H9 (cell line): ENCODE data around the gene MLKL. TPM values are rescaled to one million over a fixed set of nuclear protein-coding genes. Genes with fewer than 3 reads are reported as not detected.
A peak's percentile ranks its signal among the peaks of the same experiment; 100 is the strongest.

ENCODE experiments used
- DNase-seq: peaks from one replicate; pipeline ENCODE4 v3.0.0-alpha.2; 2017
- H2AFZ ChIP-seq: one replicate; pipeline ENCODE4 v1.6.1; 2013; ENCODE audit warnings: mild to moderate bottlenecking, low read length, control low read depth, moderate library complexity
- H2AK5ac ChIP-seq: 2 replicates; pipeline ENCODE4 v1.6.1; 2013; ENCODE audit warnings: low read length, control low read depth, mixed read lengths; ENCODE audit not compliant: insufficient read length
- H2BK120ac ChIP-seq: one replicate; pipeline ENCODE4 v1.6.1; 2013; ENCODE audit warnings: low read depth, mild to moderate bottlenecking, low read length, control low read depth, inconsistent platforms; ENCODE audit not compliant: poor library complexity, severe bottlenecking
- H2BK12ac ChIP-seq: 2 replicates; pipeline ENCODE4 v1.6.1; 2013; ENCODE audit warnings: low read length, control low read depth, mixed read lengths, low read depth; ENCODE audit not compliant: insufficient read length
- H2BK15ac ChIP-seq: 2 replicates; pipeline ENCODE4 v1.6.1; 2013; ENCODE audit warnings: low read depth, low read length, control low read depth
- H2BK20ac ChIP-seq: one replicate; pipeline ENCODE4 v1.6.1; 2013; ENCODE audit warnings: low read depth, mild to moderate bottlenecking, low read length, control low read depth, inconsistent platforms; ENCODE audit not compliant: poor library complexity, severe bottlenecking
- H2BK5ac ChIP-seq: 2 replicates; pipeline ENCODE4 v1.6.1; 2013; ENCODE audit warnings: low read length, control low read depth, mixed read lengths; ENCODE audit not compliant: insufficient read length
- H3K14ac ChIP-seq: 2 replicates; pipeline ENCODE4 v1.6.1; 2013; ENCODE audit warnings: low read length, control low read depth; ENCODE audit not compliant: insufficient read depth
- H3K18ac ChIP-seq: 2 replicates; pipeline ENCODE4 v1.6.1; 2013; ENCODE audit warnings: low read depth, mild to moderate bottlenecking, mixed read lengths, low read length, control low read depth; ENCODE audit not compliant: insufficient read length
- H3K23ac ChIP-seq: 2 replicates; pipeline ENCODE4 v1.6.1; 2013; ENCODE audit warnings: low read length, control low read depth, mixed read lengths, low read depth; ENCODE audit not compliant: insufficient read length
- H3K23me2 ChIP-seq: 2 replicates; pipeline ENCODE4 v1.6.1; 2013; ENCODE audit warnings: low read depth, mild to moderate bottlenecking, mixed read lengths, low read length, control low read depth; ENCODE audit not compliant: insufficient read length, poor library complexity, severe bottlenecking
- H3K27ac ChIP-seq: 2 replicates; pipeline ENCODE4 v1.5.1; 2013; ENCODE audit warnings: low read length, control low read depth, mixed read lengths, low read depth; ENCODE audit not compliant: insufficient read length
- H3K27me3 ChIP-seq: 2 replicates; pipeline ENCODE4 v1.6.1; 2013; ENCODE audit warnings: low read length, control low read depth, inconsistent platforms; ENCODE audit not compliant: insufficient read depth
- H3K4ac ChIP-seq: 2 replicates; pipeline ENCODE4 v1.6.1; 2013; ENCODE audit warnings: low read depth, mild to moderate bottlenecking, control low read depth, inconsistent platforms, low read length, moderate library complexity
- H3K4me1 ChIP-seq: 2 replicates; pipeline ENCODE4 v1.6.1; 2013; ENCODE audit warnings: low read length, control low read depth, inconsistent platforms; ENCODE audit not compliant: insufficient read depth
- H3K4me2 ChIP-seq: 2 replicates; pipeline ENCODE4 v1.6.1; 2013; ENCODE audit warnings: low read length, control low read depth, mixed read lengths; ENCODE audit not compliant: insufficient read length, insufficient read depth
- H3K56ac ChIP-seq: 2 replicates; pipeline ENCODE4 v1.6.1; 2013; ENCODE audit warnings: low read depth, mild to moderate bottlenecking, mixed read lengths, low read length, control low read depth; ENCODE audit not compliant: insufficient read length
- H3K79me1 ChIP-seq: 2 replicates; pipeline ENCODE4 v1.6.1; 2013; ENCODE audit warnings: low read depth, mild to moderate bottlenecking, moderate library complexity, low read length, control low read depth, inconsistent platforms; ENCODE audit not compliant: insufficient read depth, poor library complexity, severe bottlenecking
- H3K79me2 ChIP-seq: 2 replicates; pipeline ENCODE4 v1.6.1; 2013; ENCODE audit warnings: low read length, control low read depth, inconsistent platforms; ENCODE audit not compliant: insufficient read depth
- H3K9ac ChIP-seq: 2 replicates; pipeline ENCODE4 v1.6.1; 2013; ENCODE audit warnings: low read length, control low read depth, mixed read lengths; ENCODE audit not compliant: insufficient read length; ENCODE audit errors: extremely low read depth
- H3K9me3 ChIP-seq: one replicate; pipeline ENCODE4 v1.6.1; 2013; ENCODE audit warnings: low read depth, low read length, inconsistent platforms; ENCODE audit not compliant: control insufficient read depth
- H3T11ph ChIP-seq: one replicate; pipeline ENCODE4 v1.6.1; 2013; ENCODE audit warnings: mild to moderate bottlenecking, low read length, control low read depth, inconsistent platforms
- H4K20me1 ChIP-seq: one replicate; pipeline ENCODE4 v1.6.1; 2013; ENCODE audit not compliant: control insufficient read depth, insufficient read length, insufficient read depth
- H4K5ac ChIP-seq: 2 replicates; pipeline ENCODE4 v1.6.1; 2013; ENCODE audit warnings: low read depth, mild to moderate bottlenecking, mixed read lengths, low read length, control low read depth; ENCODE audit not compliant: insufficient read length
- H4K8ac ChIP-seq: replicated peaks from 2 replicates; pipeline ENCODE4 v1.6.1; 2013; ENCODE audit warnings: low read length, control low read depth, mixed read lengths, low read depth; ENCODE audit not compliant: insufficient read length
- H4K91ac ChIP-seq: 2 replicates; pipeline ENCODE4 v1.6.1; 2013; ENCODE audit warnings: low read depth, mild to moderate bottlenecking, moderate library complexity, mixed read lengths, low read length, control low read depth; ENCODE audit not compliant: insufficient read length
- H3K27ac Mint-ChIP-seq, 3 experiments: 2 replicates in 2 of 3; 3 replicates in 1 of 3; pipeline ENCODE4 v1.8.0; 2020 to 2021; ENCODE audit warnings: mixed read lengths in 3 of 3, mild to moderate bottlenecking in 1 of 3, moderate library complexity in 1 of 3
- H3K27me3 Mint-ChIP-seq: 2 replicates; pipeline ENCODE4 v1.8.0; 2021; ENCODE audit warnings: low read depth, mild to moderate bottlenecking, moderate library complexity, mixed read lengths
- H3K36me3 Mint-ChIP-seq, 3 experiments: 2 replicates in 2 of 3; 3 replicates in 1 of 3; pipeline ENCODE4 v1.8.0; 2020 to 2021; ENCODE audit warnings: low read depth in 3 of 3, mixed read lengths in 3 of 3; ENCODE audit not compliant: insufficient read depth in 1 of 3
- H3K4me1 Mint-ChIP-seq, 2 experiments: 2 replicates each; pipeline ENCODE4 v1.8.0; 2020; ENCODE audit warnings: mixed read lengths in 2 of 2
- H3K4me3 Mint-ChIP-seq, 2 experiments: 2 replicates in 1 of 2; 3 replicates in 1 of 2; pipeline ENCODE4 v1.8.0; 2020 to 2021; ENCODE audit warnings: mild to moderate bottlenecking in 2 of 2, mixed read lengths in 2 of 2, moderate library complexity in 1 of 2
- H3K9me3 Mint-ChIP-seq, 2 experiments: 2 replicates in 1 of 2; 3 replicates in 1 of 2; pipeline ENCODE4 v1.8.0; 2020; ENCODE audit warnings: mild to moderate bottlenecking in 2 of 2, mixed read lengths in 2 of 2, moderate library complexity in 1 of 2
- WGBS: extraction: QIAGEN DNeasy Blood & Tissue Kit; methylation state at CpG from one replicate; pipeline ENCODE4 v1.1.7; 2013; ENCODE audit warnings: missing lambda C conversion rate, low lambda C conversion rate, mixed read lengths; ENCODE audit not compliant: insufficient read length; ENCODE audit errors: extremely low coverage; 5-methylcytosine and 5-hydroxymethylcytosine counted together
- total RNA-seq: library from RNA; stranded (reverse); gene quantifications from 2 replicates; pipeline ENCODE4 v1.2.1, GENCODE V29; 2021
- TF ChIP-seq, protein P1 (sequence below): fragments of 200-600 bp; sonication (generic); conservative IDR thresholded peaks from 3 replicates; pipeline ENCODE4 v1.8.0; 2021; ENCODE audit warnings: antibody characterized with exemption, mild to moderate bottlenecking

MLKL gene
- total RNA-seq, 1 experiment from 2014 or later, result 0.37 TPM

DNA sequence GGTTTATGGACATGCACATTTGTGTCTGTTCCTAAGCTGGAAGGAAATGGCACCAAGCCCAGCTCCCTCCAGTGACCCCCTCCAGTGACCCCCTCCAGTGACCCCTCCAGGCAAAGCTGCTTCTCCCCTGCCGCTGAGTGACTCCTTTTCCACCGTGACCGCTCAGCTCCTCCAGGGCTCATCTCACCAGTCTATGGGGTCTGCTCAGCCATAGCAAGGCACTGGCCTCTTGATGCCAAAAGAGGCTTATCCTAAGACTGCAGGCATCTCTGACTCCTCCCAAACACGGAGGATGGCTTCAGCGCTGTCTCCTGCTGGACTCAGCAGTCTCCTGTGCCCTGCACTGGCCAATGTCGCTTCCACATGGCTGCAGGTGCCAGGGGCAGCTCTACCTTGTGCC lies 38.6 kb upstream of the MLKL start:
- H2BK120ac ChIP-seq, result no peak overlapping the region
- no peaks in the 10 kb centered on the region for H4K20me1 ChIP-seq
- H3K4me2 ChIP-seq, result no peak overlapping the region
- H3K9me3 ChIP-seq, result no peaks in the 10 kb centered on the region
- no peaks in the 10 kb centered on the region for H3K27me3 ChIP-seq
- H3K27ac ChIP-seq, result no peak overlapping the region
- Mint-ChIP-seq H3K36me3 (no peaks in the 10 kb centered on the region; a peak in 2 of 7 replicates), H3K9me3 (no peaks in the 10 kb centered on the region; a peak in 1 of 5 replicates), H3K27me3 (no peaks in the 10 kb centered on the region), H3K27ac (peak overlapping the region in 2 of 3 experiments; percentile 22 to 54; a peak in 3 of 7 replicates), H3K4me3 (no peak overlapping the region; a peak in 1 of 5 replicates), H3K4me1 (peaks cover 40 to 56% of the 10 kb centered on the region in 2 experiments)
- no peak overlapping the region for H4K91ac ChIP-seq
- H3K4ac ChIP-seq, result no peak overlapping the region
- no peak for DNase-seq
- no peaks in the 10 kb centered on the region for H3K79me2 ChIP-seq
- no peak overlapping the region for H3K9ac ChIP-seq
- no peak overlapping the region for H3K23ac ChIP-seq
- H3K18ac ChIP-seq, result no peak overlapping the region
- H2BK5ac ChIP-seq, result no peak overlapping the region
- TF ChIP-seq, protein P1, sequence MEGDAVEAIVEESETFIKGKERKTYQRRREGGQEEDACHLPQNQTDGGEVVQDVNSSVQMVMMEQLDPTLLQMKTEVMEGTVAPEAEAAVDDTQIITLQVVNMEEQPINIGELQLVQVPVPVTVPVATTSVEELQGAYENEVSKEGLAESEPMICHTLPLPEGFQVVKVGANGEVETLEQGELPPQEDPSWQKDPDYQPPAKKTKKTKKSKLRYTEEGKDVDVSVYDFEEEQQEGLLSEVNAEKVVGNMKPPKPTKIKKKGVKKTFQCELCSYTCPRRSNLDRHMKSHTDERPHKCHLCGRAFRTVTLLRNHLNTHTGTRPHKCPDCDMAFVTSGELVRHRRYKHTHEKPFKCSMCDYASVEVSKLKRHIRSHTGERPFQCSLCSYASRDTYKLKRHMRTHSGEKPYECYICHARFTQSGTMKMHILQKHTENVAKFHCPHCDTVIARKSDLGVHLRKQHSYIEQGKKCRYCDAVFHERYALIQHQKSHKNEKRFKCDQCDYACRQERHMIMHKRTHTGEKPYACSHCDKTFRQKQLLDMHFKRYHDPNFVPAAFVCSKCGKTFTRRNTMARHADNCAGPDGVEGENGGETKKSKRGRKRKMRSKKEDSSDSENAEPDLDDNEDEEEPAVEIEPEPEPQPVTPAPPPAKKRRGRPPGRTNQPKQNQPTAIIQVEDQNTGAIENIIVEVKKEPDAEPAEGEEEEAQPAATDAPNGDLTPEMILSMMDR, result no peak
- H2BK20ac ChIP-seq, result no peak overlapping the region
- peaks cover 4% of the 10 kb centered on the region; the same call in 1 of the 2 replicates for H3K4me1 ChIP-seq
- no peaks in the 10 kb centered on the region for H3K23me2 ChIP-seq
- no peak overlapping the region for H2AK5ac ChIP-seq
- no peak overlapping the region for H4K5ac ChIP-seq
- no peak overlapping the region for H2BK12ac ChIP-seq
- H2BK15ac ChIP-seq, result no peak overlapping the region
- WGBS, result no CpG with 5 or more reads among the region's 6 CpGs
- H4K8ac ChIP-seq, result no peak overlapping the region
- peak overlapping the region; percentile 14; the same call in 1 of the 2 replicates for H3K14ac ChIP-seq
- H3T11ph ChIP-seq, result no peak overlapping the region
- no peak overlapping the region for H3K56ac ChIP-seq
- no peaks in the 10 kb centered on the region for H3K79me1 ChIP-seq
- H2AFZ ChIP-seq, result no peak overlapping the region
